B cell (primary cell): ENCODE data around the gene SLC6A16.

Source experiments
- CTCF ChIP-seq: fragments of 200-600 bp; IDR thresholded peaks from one replicate; pipeline ENCODE4 v1.8.0; 2022; ENCODE audit warnings: antibody characterized with exemption, mild to moderate bottlenecking
- EZH2 ChIP-seq: IDR thresholded peaks from 2 replicates; pipeline ENCODE4 v1.6.1; 2012; ENCODE audit warnings: borderline replicate concordance, low read depth, mild to moderate bottlenecking, moderate library complexity, low read length; ENCODE audit not compliant: insufficient read depth, poor library complexity, severe bottlenecking

GRCh38 chr19:49301866-49302252, 23.1 kb downstream of the SLC6A16 start:
- no peak for TF ChIP-seq CTCF
- TF ChIP-seq EZH2, result no peak
